ENCODE data around the gene FNDC1.
A peak's percentile ranks its signal among the peaks of the same experiment; 100 is the strongest.

FNDC1 gene

GRCh38 chr6:159252955-159253508, 83.8 kb downstream of the FNDC1 start:
- peak overlapping the region; percentile 23 for H3K4me3 ChIP-seq (ENCODE audit: low read depth, low read length)
- DNase-seq (ENCODE audit: low read depth): peak; percentile 83
- peak; percentile 79 for TF ChIP-seq CTCF (IDR thresholded peaks at IDR 0.05; ENCODE audit: low read depth, low read length, missing control alignments)
- in situ Hi-C loops (cut with HindIII; ENCODE audit: low sequenced_read_pairs): no loop called here

GRCh38 chr6:159254186-159254585, 85.0 kb downstream of the FNDC1 start:
- in situ Hi-C loops (cut with HindIII; ENCODE audit: low sequenced_read_pairs): no loop called here
- no peak for DNase-seq (ENCODE audit: low read depth)
- no peak overlapping the region for H3K4me3 ChIP-seq (ENCODE audit: low read depth, low read length)
- TF ChIP-seq CTCF (IDR thresholded peaks at IDR 0.05; ENCODE audit: low read depth, low read length, missing control alignments): no peak

- in situ Hi-C loops (cut with HindIII; ENCODE audit: low sequenced_read_pairs): no loop called here
- DNase-seq (ENCODE audit: low read depth): no peak
- TF ChIP-seq CTCF (IDR thresholded peaks at IDR 0.05; ENCODE audit: low read depth, low read length, missing control alignments): no peak
- H3K4me3 ChIP-seq (ENCODE audit: low read depth, low read length): no peak overlapping the region
Observed at GRCh38 chr6:159255434-159255951, 86.3 kb downstream of the FNDC1 start.

GRCh38 chr6:159256128-159256527, 86.9 kb downstream of the FNDC1 start:
- no peak for DNase-seq (ENCODE audit: low read depth)
- TF ChIP-seq CTCF (IDR thresholded peaks at IDR 0.05; ENCODE audit: low read depth, low read length, missing control alignments): no peak
- no peak overlapping the region for H3K4me3 ChIP-seq (ENCODE audit: low read depth, low read length)
- in situ Hi-C loops (cut with HindIII; ENCODE audit: low sequenced_read_pairs): no loop called here

- no peak for TF ChIP-seq CTCF (IDR thresholded peaks at IDR 0.05; ENCODE audit: low read depth, low read length, missing control alignments)
- H3K4me3 ChIP-seq (ENCODE audit: low read depth, low read length): no peak overlapping the region
- DNase-seq (ENCODE audit: low read depth): no peak
- in situ Hi-C loops (cut with HindIII; ENCODE audit: low sequenced_read_pairs): no loop called here
Observed at GRCh38 chr6:159257846-159258245, 88.6 kb downstream of the FNDC1 start.

GRCh38 chr6:159259441-159260125, 90.4 kb downstream of the FNDC1 start:
- DNase-seq (ENCODE audit: low read depth): no peak
- no peak for TF ChIP-seq CTCF (IDR thresholded peaks at IDR 0.05; ENCODE audit: low read depth, low read length, missing control alignments)
- no peak overlapping the region for H3K4me3 ChIP-seq (ENCODE audit: low read depth, low read length)
- in situ Hi-C loops (cut with HindIII; ENCODE audit: low sequenced_read_pairs): no loop called here

Data from astrocyte of the cerebellum (primary cell).